ENCODE measurements around the gene SEMA4G. TPM values are rescaled to one million over a fixed set of nuclear protein-coding genes. Genes with fewer than 3 reads are reported as not detected.

SEMA4G gene
- total RNA-seq (2014; rRNA removed; shearing (Covaris generic)) = 0.41 TPM in 1 of 2 replicates, not detected in the other
- 0.17 and 0.21 TPM in 2 replicates for total RNA-seq (2022)
- percentile 16 among the genes with signal in this experiment for Bru-seq, nascent RNA
- BruChase-seq, experiment 1, labeled RNA remaining after a 6-hour chase = not detected
- percentile 15 among the genes with signal in this experiment for BruChase-seq, experiment 2, labeled RNA remaining after a 2-hour chase
- long read RNA-seq, partial matches to known transcripts = 0 of 1 reads
- long read RNA-seq, other reads (novel, unspliced or antisense) = 1 of 1 reads

DNA sequence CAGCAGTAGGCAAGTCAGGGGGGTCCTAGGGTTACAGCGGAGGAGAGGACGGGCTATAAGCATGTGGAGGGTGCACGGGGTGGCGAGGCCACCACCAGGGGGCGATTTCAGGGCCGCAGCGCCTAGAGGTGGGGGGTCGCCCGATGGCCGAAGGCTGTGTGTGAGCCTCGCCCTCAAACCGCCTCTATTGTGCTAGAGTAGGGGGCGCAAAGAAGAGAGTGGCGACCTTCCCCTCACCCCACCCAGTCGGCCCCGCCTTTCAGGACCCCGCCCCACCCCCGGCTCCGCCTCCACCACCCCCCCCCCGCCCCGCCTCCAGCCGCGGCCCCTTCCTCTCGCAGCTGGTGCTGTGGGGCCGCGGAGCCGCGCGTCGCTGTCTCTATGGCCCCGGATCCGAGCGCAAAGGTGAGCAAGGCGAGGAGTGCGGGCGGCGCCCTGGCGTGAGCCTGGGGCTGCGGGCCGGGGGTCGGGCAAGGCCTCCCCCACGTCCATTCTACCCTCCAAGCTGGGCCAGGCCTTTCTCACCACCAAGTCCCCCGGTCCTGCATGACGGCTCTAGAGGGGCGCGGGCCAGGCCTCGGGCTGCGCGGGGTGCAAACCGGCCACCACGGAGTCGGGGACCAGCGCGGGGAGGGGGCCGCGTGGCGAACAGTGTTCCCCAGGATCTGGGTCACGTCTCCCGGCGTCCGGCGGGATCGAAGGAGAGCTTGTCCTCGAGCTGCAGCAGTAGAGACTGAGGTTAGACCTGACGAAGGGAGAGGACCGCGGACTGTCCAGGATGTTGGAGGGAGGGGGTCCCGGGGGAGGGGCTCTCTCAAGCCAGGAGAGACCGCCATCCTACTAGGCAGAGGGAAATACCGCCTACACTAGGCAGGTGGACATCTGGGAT lies at the start of gene SEMA4G:
Gene SEMA4G (plus strand): TSS at position 318 of the 889 bp plus-strand sequence. CDS start 3,409 bp downstream, outside the sequence.
- intact Hi-C loops (cut with micrococcal nuclease; ENCODE audit: unreplicated experiment) = loop anchor here (2.0 kb wide), 1 partner anchor 45 kb away; no protein-coding TSS in a partner anchor
- Histone ChIP-seq H3K4me3 (ENCODE audit: low read depth, low read length, poor library complexity, severe bottlenecking) (peak within 1 kb of the TSS; percentile 52), H3K4me2 (ENCODE audit: low read length) (peak within 1 kb of the TSS; percentile 67), H3K79me2 (ENCODE audit: insufficient read depth, low read depth, low read length) (no peaks in the 10 kb centered on the region), H4K20me1 (ENCODE audit: insufficient read depth, low read length) (no peaks in the 10 kb centered on the region), H2AFZ (ENCODE audit: low read length) (peak within 1 kb of the TSS; percentile 8; the same call in 1 of the 2 replicates), H3K9me3 (ENCODE audit: low read length) (no peaks in the 10 kb centered on the region), H3K9me2 (ENCODE audit: insufficient read depth, low read length) (no peaks in the 10 kb centered on the region), H3K36me3 (ENCODE audit: insufficient read depth, low read length) (peaks cover 9% of the 10 kb centered on the region; the same call in 1 of the 2 replicates), H3K27ac (ENCODE audit: low read depth, low read length, poor library complexity, severe bottlenecking) (no peak within 1 kb of the TSS), H3K4me1 (ENCODE audit: insufficient read depth, low read length, poor library complexity, severe bottlenecking) (peaks cover 14% of the 10 kb centered on the region)
- DNase-seq (ENCODE audit: low spot score) = peak; percentile 69
- BruUV-seq (replicated peaks) = no TSS peak
- TF ChIP-seq, protein P1, sequence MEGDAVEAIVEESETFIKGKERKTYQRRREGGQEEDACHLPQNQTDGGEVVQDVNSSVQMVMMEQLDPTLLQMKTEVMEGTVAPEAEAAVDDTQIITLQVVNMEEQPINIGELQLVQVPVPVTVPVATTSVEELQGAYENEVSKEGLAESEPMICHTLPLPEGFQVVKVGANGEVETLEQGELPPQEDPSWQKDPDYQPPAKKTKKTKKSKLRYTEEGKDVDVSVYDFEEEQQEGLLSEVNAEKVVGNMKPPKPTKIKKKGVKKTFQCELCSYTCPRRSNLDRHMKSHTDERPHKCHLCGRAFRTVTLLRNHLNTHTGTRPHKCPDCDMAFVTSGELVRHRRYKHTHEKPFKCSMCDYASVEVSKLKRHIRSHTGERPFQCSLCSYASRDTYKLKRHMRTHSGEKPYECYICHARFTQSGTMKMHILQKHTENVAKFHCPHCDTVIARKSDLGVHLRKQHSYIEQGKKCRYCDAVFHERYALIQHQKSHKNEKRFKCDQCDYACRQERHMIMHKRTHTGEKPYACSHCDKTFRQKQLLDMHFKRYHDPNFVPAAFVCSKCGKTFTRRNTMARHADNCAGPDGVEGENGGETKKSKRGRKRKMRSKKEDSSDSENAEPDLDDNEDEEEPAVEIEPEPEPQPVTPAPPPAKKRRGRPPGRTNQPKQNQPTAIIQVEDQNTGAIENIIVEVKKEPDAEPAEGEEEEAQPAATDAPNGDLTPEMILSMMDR (conservative IDR thresholded peaks at IDR 0.05; ENCODE audit: low read length) = peak; percentile 77
- no peak for TF ChIP-seq EZH2phosphoT487 (IDR thresholded peaks at IDR 0.05; ENCODE audit: borderline replicate concordance, low read depth, low read length)
- ChIA-PET POLR2A (interaction anchor here (0.5 kb wide), 1 partner anchor 48 kb away, joined by 3 read pairs; no protein-coding TSS in a partner anchor), CTCF (ENCODE audit: unreplicated experiment) (interaction anchor here (0.9 to 1.2 kb wide), 2 partner anchors 12 to 45 kb away, joined by 3 read pairs; no protein-coding TSS in a partner anchor)

GRCh38 chr10:100923580-100923979 lies 45.7 kb upstream of the SEMA4G start:
- no peak overlapping the region for H3K4me3 ChIP-seq (ENCODE audit: low read depth, low read length, poor library complexity, severe bottlenecking)
- DNase-seq (ENCODE audit: low spot score) = no peak
- H3K4me1 ChIP-seq (ENCODE audit: insufficient read depth, low read length, poor library complexity, severe bottlenecking) = no peaks in the 10 kb centered on the region
- no peaks in the 10 kb centered on the region for H3K9me3 ChIP-seq (ENCODE audit: low read length)
- ChIA-PET POLR2A (interaction anchor here (0.6 to 1.6 kb wide), 2 partner anchors 11 to 1172 kb away, joined by 3 to 8 read pairs; partner anchors contain the start of gene SLF2), CTCF (ENCODE audit: unreplicated experiment) (no interaction called here)
- no peak overlapping the region for H3K27ac ChIP-seq (ENCODE audit: low read depth, low read length, poor library complexity, severe bottlenecking)
- H3K9me2 ChIP-seq (ENCODE audit: insufficient read depth, low read length) = no peaks in the 10 kb centered on the region
- H4K20me1 ChIP-seq (ENCODE audit: insufficient read depth, low read length) = no peaks in the 10 kb centered on the region
- TF ChIP-seq, protein P1 (conservative IDR thresholded peaks at IDR 0.05; ENCODE audit: low read length) = no peak
- no peak for TF ChIP-seq EZH2phosphoT487 (IDR thresholded peaks at IDR 0.05; ENCODE audit: borderline replicate concordance, low read depth, low read length)
- H3K36me3 ChIP-seq (ENCODE audit: insufficient read depth, low read length) = peaks cover 99% of the 10 kb centered on the region
- intact Hi-C loops (cut with micrococcal nuclease; ENCODE audit: unreplicated experiment) = no loop called here
- peaks cover 13% of the 10 kb centered on the region; the same call in 1 of the 2 replicates for H3K79me2 ChIP-seq (ENCODE audit: insufficient read depth, low read depth, low read length)
- H2AFZ ChIP-seq (ENCODE audit: low read length) = no peak overlapping the region
- no TSS peak for BruUV-seq (replicated peaks)
- H3K4me2 ChIP-seq (ENCODE audit: low read length) = no peak overlapping the region

Data from OCI-LY7 (cell line).